Left colon (tissue), 2 donors: ENCODE results near the gene SERINC4. TPM values are rescaled to one million over a fixed set of nuclear protein-coding genes. Genes with fewer than 3 reads are reported as not detected.

Source experiments
- ATAC-seq: fragments of 200-7000 bp; cut with Tn5 transposase; one replicate; pipeline ENCODE4 v1.9.1; 2020; ENCODE audit warnings: mild to moderate bottlenecking, moderate library complexity
- DNase-seq, 2 donors: peaks; one replicate each; pipeline ENCODE4 v3.0.0-alpha.2; 2020
- intact Hi-C, 2 donors: fragments of 100-400 bp; cut with DNase I in 1 of 2; cut with micrococcal nuclease in 1 of 2; formaldehyde crosslinking; loops; one replicate each; pipeline versions ENCODE4 v1.11.2 to v1.14.0; 2022; cut with DNase I, micrococcal nuclease
- total RNA-seq, 2 donors: library from RNA; stranded (reverse); fragmentation: NEBNext Ultra II Directional; extraction: Animal tissue kit (Norgen Biotek cat#: 25700); gene quantifications; one replicate each; pipeline ENCODE4 v1.2.1, GENCODE V29; 2021
- donor health status: DM: no; HTN: no; CAD: no.
- donor health status: DM: yes; HTN: yes; CAD: no.

SERINC4 gene
- total RNA-seq, 2 donors from 2014 or later = 0.12 TPM; not detected in 1

DNA sequence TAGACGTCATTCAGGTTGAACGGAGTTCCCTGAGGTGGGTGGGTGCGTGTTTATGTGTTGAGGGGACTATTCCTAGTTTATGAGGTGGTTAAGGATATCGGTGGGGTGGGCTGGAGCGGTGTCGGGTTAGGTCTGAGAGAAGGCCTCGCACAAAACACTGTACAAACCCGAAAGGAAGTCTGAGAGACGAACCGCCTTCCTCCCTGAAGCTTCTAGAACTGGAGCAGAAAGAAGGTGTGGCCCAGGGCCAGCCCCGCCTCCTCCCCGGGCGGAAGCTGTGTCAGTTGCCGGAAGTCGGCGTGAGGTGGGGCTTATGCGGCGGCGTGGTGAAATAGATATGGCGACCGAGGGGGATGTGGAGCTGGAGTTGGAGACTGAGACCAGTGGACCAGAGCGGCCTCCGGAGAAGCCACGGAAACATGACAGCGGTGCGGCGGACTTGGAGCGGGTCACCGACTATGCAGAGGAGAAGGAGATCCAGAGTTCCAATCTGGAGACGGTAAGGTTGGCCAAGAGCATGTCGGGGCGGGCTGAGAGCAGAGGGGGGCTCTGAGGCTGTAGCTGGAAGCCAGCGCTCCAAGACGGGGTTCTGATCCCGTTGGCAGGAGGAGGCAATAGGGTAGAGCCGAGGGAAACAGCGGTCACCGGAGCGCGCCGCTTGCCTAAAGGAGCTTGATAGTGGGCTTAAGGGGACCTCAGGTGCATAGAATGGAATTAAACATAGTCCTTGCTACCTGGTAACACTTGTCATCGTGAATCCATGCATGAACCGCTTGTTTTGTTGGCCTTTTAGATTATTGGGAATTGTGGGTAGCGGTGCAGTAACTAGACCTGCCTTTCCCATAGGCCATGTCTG lies 494 bp upstream of the SERINC4 start, which contains the start of gene HYPK:
HYPK (plus strand) TSS at position 314 of the 856 bp plus-strand sequence; CDS start at position 338, 24 bp downstream.
- DNase-seq = peak; percentile 95 to 96
- ATAC-seq = peak; percentile 74
- intact Hi-C loops = no loop called here

DNA sequence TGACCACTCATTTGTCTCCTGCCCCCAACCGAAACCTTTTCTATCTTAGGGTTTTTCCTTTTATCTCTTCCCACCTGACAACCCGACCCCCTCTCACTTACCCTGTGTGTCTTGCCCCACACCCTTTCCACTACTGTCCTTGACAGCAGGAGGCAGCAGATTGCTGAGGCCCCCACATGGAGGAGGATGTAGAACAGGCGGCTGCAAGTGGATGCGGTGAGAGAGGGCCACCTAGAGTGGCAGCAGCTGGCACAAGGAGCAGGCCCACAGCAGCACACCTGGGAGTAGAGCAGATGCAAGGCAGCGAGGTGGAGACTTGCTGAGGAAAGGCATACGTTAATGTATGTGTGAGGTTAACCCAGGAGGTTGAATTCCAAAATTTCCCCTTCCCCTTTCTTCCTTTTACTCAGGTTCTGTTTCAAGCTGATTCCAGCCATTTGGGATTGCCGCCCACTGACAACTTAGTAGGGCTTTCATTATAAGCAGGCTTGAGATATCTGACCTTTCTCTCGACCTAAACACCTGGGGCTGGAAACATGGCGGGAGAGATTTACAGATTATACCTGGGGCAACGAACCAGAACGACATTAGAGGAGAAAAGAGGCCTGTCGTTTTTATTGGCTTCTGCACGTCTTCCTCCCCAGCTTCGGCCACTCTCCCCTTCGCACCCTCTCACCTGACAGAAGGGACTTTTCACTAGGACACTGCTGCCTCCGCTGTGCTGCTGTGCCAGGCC lies 643 bp downstream of the SERINC4 start:
- DNase-seq (peak in 1 of 2 donors; percentile 37), ATAC-seq (peak; percentile 36)
- intact Hi-C loops = no loop called here

DNA sequence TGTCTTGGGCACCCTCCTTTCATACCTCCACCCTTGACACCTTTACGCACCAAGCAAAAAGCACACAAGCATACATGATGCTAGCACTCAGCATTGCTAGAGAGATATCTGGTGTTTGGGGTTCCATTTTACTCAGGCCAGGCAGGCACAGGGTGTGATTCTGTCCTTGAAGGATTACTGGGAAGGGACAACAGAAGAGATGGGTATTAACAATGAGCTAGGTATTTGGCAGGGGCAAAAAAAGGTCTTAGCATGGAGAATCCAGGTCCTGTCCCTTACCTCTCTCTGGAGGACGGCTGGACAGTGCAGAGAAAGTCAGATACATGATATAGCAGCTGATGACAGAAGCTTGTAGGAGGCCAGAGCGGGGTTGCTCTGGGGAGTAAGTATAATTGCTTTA lies 3.5 kb downstream of the SERINC4 start:
- intact Hi-C loops = no loop called here
- DNase-seq = no peak
- ATAC-seq = no peak

DNA sequence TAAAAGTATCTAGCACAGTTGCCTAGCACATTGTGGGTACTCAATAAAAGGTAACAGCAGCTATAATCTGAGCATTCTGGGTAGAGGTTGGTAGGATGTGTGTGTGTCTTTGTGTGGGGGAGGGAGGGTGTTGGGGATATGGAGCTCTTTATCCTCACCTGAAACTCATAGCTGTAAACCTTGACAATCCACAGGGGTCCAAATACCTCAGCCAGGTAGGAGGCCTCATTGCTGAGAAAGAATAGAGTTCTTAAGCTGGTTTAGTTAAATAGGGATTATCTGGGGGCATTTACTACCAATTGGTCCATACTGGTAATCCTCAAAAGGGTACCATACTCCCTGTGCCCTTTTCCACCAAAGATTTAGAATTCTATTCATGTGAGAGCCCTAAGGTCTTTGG lies 4.0 kb downstream of the SERINC4 start:
- intact Hi-C loops = no loop called here
- DNase-seq (no peak), ATAC-seq (no peak)

DNA sequence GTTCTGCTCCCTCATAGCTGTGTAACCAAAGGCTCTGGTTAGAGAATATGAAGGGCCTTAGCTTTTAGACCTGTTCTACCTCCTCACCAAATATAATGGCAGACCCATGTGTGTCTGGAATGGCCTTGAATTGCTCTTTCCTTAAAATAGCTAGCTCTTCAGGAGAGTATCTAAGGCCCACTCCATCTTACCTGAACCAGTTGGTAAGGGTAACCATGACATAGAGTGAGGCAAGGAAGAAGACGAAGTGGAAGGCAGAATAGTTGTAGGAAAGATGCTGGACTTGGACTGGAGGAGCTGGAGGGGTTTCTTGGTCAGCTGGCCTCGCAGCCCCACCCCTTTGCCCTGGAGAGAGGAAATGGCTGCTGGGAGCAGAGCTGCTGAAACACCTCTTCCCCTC lies 4.8 kb downstream of the SERINC4 start:
- no peak for ATAC-seq
- no peak for DNase-seq
- intact Hi-C loops = no loop called here

DNA sequence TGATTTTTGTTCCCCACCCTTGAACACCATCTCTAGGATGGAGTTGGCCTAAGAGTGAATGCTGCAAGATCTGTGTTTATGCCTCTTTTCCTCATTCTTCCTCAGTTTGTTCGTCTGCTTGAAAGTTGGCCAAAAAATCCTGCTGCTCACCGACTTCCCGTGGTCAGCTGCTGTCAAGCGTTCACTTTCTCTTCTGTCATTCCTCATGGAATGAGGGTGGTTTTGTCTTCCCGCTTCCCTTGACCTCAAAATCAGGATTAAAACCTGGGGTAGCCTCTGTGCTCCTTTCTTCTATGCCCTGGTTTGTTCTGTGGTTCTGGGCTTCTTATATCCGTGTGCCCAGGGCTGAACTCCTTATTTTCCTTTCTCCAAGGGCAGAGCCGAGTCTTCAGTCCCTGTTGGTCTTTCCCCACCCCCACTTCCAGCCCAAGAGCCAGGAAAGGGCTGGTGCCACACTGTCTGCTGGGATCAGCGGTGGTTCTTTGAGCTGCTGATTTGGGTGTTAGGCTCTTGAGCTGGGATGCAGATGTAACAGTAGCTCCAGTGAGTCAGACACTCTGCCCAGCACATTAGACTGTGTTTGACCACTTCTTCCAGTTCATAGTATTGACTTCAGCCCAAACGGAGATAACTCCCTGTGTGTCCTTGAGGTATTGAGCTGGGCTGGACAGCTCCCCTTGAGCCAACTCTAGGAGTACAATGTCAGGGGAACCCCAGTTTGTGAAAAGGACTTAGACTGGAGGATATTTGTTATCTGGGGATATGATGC lies 5.6 kb downstream of the SERINC4 start:
- DNase-seq (no peak), ATAC-seq (no peak)
- intact Hi-C loops = no loop called here

DNA sequence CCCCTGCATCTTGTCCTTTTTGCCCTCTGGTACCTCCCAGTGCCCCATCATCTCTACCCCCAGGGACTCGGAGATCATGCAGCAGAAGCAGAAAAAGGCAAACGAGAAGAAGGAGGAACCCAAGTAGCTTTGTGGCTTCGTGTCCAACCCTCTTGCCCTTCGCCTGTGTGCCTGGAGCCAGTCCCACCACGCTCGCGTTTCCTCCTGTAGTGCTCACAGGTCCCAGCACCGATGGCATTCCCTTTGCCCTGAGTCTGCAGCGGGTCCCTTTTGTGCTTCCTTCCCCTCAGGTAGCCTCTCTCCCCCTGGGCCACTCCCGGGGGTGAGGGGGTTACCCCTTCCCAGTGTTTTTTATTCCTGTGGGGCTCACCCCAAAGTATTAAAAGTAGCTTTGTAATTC lies 6.4 kb downstream of the SERINC4 start:
- ATAC-seq = no peak
- intact Hi-C loops = no loop called here
- peak in 1 of 2 donors; percentile 28 for DNase-seq

DNA sequence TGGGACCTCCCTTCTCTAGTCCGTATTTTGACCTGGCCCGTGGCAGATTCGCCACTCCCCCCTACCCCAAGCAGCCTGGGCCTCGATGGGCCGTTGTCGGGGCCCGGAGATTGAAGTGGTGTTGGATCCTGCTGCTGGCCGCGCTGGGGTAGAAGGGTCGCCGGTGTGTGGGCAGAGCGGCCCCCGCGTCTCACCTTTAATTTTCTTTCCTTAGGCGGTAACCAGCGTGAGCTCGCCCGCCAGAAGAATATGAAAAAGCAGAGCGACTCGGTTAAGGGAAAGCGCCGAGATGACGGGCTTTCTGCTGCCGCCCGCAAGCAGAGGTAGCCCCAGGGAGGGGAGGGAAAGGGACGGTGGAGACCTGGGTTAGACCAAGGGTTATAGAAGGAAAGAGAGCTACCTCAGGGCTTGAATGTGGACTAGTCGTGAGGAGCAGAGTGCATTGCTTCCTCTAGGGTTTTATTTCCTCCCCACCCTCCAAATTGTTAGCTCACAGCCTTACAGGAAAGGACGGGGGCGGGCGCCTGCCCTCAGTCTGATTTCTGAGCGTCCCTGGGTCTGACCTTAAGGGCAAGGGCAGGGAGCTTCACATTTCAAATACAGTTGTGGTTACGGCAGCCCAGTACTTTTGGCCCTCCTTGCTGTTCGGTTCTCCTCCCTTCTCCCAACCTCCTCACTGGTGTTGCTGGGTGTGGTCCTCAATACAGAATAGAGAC lies 7.1 kb downstream of the SERINC4 start:
- ATAC-seq (peak; percentile 50), DNase-seq (peak; percentile 52 to 64)
- intact Hi-C loops = no loop called here

DNA sequence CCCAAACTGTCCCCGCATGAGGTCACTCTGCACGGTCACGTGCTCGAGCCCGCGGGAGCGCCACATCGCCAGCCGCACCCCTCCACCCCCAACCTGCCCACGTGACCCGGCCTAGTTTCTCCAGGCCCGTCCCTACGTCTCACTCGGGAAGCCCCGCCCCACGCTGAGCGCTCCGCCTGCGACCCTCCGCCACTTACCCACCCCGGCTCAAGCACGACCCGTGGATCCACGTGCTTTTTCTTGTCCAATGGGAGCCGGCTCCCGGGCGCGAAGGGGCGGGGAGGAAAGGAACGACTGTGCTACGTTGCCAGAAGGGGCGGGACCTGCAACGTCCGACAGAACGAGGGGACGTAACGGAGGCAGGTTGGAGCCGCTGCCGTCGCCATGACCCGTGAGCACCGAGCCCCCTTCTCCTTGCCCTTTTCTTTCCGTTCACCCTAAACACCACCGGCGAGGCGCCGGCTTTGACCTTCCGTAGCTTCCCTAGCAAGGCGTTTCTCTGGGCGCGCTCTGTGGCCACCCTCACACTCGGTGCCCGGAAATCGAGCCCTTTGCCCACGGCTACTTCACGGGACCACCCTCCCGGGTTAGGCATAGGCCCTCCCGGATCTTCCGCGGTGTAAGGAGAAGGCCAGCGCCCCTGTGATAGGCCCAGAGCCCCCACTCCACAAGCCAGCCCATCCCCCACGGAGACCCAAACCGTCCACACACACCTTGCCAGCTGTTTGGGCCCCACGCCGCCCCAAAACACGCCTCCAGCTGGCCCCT lies 7.8 kb downstream of the SERINC4 start, which contains the start of gene SERF2:
SERF2 (plus strand) TSS at position 328 of the 768 bp plus-strand sequence; CDS start at position 385, 57 bp downstream.
- ATAC-seq = peak; percentile 86
- peak; percentile 100 for DNase-seq
- intact Hi-C loops = no loop called here

DNA sequence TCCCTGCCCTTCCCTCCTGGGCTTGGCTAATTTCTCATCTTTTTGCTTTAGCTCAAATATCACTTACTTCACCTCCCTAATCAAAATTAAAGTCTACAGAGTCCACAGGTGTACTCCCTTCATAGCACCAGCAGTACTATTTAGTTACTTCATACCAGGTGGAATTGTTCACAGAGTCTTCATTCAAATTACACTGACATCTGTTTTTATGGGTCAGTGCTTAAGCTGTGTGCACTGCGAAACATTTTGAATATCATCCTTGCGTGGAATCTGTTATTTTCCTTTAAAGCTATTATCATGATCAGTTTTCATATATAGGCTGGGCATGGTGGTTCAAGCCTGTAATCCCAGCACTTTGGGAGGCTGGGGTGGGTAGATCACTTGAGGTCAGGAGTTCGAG lies 10.6 kb downstream of the SERINC4 start:
- ATAC-seq = no peak

DNA sequence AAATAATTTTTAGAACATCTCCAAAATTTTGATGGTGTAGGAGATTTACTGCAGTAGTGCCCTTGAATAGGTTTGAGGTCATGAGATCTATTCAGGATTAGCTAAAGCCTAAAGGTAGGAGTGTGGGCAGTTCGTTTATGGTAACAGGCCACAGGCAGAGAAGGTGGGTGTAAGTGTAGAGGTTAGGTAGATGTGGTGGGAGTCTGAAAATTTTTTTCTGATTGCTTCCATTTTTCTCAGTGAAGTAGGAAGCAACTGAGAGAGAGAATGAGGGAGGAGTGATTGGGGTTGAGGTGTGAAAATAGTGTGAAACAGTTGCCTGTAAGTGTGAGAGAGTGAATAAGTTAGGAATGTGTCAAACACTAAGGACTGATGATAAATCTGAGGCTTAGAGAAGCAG lies 21.0 kb downstream of the SERINC4 start:
- intact Hi-C loops = no loop called here
- no peak for DNase-seq
- no peak for ATAC-seq

More for the DNA sequence above, 10.6 kb downstream of the SERINC4 start:
- DNase-seq = no peak
- intact Hi-C loops = no loop called here

DNA sequence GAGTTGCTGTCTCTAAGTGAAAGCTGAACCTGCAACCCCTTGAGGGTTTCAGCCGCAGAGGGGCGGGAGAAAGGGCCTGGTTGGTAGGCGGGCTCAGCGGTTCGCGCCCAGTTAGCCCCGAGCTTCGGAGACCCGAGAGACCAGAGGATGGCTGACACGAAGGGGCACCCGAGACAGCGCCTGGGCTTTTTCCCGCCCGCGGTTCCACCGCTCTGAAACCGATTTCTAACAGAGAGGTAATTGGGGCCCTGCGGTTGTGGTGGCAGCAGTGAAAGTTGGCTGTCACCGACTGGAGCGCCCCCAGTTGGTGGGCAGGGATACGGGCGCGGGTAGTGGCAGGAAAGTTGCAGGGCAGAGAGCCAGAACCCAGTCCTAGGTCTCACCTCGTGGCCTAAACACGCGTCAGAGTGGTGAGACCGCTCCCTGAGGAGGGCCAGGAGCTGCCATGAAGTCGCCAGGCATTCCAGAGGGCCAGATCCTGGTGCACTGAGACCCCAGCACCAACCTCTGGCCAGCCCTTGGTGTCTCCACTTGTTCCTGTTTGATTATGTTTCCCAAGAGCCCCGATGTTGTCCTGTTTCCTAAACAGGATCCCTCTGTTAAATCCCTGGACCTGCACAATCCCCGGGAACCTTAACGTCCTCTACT lies 22.6 kb downstream of the SERINC4 start:
- peak; percentile 84 to 88 for DNase-seq
- intact Hi-C loops = no loop called here
- ATAC-seq = peak; percentile 58

DNA sequence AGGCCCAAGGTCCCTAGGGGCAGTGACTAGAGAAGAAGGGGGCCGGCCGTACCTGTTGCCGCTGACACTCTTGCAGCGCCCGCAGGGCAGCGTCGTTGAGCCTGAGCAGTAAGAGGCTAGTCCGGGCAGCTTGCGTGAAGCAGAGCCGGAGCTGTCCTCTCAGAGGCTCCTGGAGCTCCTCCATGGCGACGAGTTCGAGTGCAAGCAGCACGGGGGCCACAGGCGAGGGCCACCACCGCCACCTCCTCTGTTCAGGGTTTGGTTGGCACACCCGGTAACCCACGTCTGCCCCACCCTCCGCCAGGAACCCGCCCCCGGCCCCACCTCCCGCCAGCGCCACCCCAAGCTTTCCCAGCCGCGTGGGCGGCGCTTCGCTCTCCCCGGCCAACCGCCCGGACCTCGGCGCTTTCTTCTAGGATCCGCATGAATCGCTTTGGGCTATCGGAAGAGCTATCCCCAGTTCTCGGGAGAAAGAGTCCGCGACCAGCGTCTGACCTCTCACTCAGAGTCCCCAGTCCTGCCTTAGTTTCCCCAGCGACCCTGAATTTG lies 23.2 kb downstream of the SERINC4 start, which contains the start of gene ELL3:
ELL3 (minus strand) TSS at position 249 of the 549 bp plus-strand sequence; CDS start at position 184, 65 bp downstream.
- DNase-seq (peak; percentile 86 to 90), ATAC-seq (peak; percentile 78)
- intact Hi-C loops = no loop called here

DNA sequence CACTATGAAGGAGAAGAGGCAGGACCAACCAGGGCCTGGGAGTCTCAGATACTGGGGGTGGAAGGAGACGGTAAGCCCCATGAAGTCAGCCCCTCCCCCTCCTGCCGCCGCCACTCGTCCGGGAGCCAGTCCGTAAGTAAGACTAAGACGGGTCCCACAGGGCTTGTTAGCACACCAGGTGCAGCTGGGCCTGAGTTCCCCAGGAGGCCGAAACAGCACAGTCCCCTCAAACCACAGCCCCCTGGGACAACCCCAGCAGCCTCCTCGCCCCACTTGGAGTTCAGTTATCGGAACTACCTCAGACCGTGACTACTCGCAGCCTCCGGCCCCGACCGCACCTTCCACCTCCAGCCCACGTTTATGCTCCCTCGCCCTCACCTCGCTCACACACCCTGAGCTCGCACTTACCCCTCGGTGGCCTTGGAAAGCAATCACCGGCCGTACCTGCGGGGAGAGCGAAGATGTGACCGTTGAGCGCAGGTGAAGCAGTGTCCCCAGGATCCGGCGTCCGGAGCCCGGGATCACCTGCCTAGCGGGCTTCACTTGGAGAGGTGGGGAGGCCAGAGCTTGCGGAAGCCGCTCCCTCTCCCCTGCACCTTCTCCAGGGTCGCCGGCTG lies 23.8 kb downstream of the SERINC4 start:
- intact Hi-C loops = no loop called here
- ATAC-seq (peak; percentile 24), DNase-seq (peak; percentile 58 to 77)

DNA sequence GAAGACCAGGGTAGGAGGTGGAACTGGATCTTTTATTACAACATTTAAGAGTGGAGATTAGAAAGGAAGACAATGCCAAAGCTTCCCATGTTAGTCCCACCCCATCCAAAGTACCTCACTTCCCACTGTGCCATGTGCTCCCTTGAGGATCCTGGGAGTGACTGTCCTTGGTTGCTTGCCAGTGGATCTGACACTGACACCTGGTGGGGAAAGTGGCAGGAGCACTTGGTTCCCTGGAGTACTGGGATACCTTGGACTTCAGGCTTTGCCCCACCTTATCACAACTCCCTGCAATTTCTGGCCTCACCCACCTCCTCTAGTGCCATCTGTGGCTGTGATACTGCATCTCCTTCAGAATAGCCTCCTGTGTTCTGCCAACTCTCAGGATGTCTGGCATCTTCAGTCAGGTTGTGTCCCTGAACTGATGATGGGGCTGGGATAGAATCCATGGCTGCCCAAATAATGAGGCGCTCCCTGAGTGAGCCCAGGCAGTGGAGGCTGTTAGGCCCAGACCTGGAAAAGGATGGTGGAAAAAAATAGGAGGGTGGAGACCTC lies 24.5 kb downstream of the SERINC4 start:
- intact Hi-C loops = no loop called here
- ATAC-seq (peak; percentile 73), DNase-seq (peak; percentile 82 to 90)

DNA sequence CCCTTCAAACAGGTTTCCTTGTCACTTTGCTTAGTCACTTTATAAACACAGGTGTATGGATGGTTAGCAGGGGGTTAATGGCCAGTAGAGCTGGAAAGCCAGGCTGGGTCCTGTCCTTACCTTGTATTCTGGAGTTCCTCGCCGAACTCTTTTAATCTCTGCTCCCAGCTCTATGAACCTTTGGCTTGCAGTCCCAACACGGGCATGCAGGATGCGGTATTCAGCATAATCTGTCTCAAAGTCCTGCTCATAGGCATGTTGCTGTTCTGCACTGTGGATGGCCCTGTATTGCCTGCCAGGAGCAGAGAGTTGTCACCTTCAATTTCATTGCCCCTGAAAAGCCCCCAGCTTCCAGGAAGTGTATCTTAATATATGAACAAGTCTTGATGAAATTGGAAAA lies 26.0 kb downstream of the SERINC4 start:
- intact Hi-C loops = no loop called here
- ATAC-seq (no peak), DNase-seq (no peak)
